D721Med (cell line): Measurements from ENCODE around the gene SNAPC4.
"Not testable (repeated sequence)": the region's sequence is repeated elsewhere in the genome, so short reads cannot be mapped to it uniquely, and the experiment has no call there.

Experiments
- DNase-seq: peaks from one replicate; pipeline ENCODE4 v3.0.0; 2011; ENCODE audit warnings: low spot score; ENCODE audit not compliant: insufficient read length
- FAIRE-seq: peaks from 2 replicates; lab custom pipeline; 2011; peaks lifted over from hg19 to GRCh38; lab: Jason Lieb, UNC
- TF ChIP-seq, protein P1 (sequence below): IDR thresholded peaks from 2 replicates; pipeline ENCODE4 v1.5.1; 2012; ENCODE audit warnings: mild to moderate bottlenecking, control low read depth; ENCODE audit not compliant: insufficient read depth; ENCODE audit errors: missing control alignments

The SNAPC4 gene

DNA sequence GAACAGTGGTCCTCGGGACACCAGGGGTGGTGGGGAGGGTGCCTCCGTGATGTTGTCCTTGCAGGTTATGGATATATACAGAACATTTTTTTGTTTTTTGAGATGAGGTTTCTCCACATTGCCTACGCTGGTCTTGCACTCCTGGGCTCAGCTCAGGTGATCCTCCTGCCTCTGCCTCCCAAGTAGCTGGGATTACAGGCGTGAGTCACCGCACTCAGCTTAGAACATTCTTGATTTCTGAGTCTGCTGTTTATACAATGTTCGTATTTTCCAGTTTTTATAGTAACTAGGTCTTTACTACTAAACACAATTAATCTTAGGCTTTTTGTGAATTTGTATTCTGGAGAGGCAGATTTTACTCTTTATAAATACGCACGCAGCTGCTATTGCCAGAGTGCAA, 16.5 kb upstream of the SNAPC4 start:
- TF ChIP-seq, protein P1, sequence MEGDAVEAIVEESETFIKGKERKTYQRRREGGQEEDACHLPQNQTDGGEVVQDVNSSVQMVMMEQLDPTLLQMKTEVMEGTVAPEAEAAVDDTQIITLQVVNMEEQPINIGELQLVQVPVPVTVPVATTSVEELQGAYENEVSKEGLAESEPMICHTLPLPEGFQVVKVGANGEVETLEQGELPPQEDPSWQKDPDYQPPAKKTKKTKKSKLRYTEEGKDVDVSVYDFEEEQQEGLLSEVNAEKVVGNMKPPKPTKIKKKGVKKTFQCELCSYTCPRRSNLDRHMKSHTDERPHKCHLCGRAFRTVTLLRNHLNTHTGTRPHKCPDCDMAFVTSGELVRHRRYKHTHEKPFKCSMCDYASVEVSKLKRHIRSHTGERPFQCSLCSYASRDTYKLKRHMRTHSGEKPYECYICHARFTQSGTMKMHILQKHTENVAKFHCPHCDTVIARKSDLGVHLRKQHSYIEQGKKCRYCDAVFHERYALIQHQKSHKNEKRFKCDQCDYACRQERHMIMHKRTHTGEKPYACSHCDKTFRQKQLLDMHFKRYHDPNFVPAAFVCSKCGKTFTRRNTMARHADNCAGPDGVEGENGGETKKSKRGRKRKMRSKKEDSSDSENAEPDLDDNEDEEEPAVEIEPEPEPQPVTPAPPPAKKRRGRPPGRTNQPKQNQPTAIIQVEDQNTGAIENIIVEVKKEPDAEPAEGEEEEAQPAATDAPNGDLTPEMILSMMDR: no peak

GRCh38 chr9:136412962-136413361, 13.0 kb upstream of the SNAPC4 start:
- TF ChIP-seq, protein P1: no peak
- DNase-seq: no peak
- no peak for FAIRE-seq

More for the DNA sequence above, 16.5 kb upstream of the SNAPC4 start:
- no peak for FAIRE-seq
- no peak for DNase-seq

- FAIRE-seq: no peak
- DNase-seq: no peak
- TF ChIP-seq, protein P1: no peak
These were observed 11.4 kb upstream of the SNAPC4 start for GRCh38 chr9:136411378-136411777.

- FAIRE-seq (no peak), DNase-seq (peak; percentile 97)
- TF ChIP-seq, protein P1: no peak
These were observed 10.7 kb upstream of the SNAPC4 start, which contains the start of the genes ENTR1 and PMPCA for GRCh38 chr9:136410500-136411287. ENTR1 (minus strand) TSS chr9:136410614; CDS start chr9:136410397, 217 bp downstream. PMPCA (plus strand) TSS chr9:136410658; CDS start chr9:136410669, 11 bp downstream.

- no peak for FAIRE-seq
- DNase-seq: no peak
These were observed 9.8 kb upstream of the SNAPC4 start for GRCh38 chr9:136409557-136410455.

DNA sequence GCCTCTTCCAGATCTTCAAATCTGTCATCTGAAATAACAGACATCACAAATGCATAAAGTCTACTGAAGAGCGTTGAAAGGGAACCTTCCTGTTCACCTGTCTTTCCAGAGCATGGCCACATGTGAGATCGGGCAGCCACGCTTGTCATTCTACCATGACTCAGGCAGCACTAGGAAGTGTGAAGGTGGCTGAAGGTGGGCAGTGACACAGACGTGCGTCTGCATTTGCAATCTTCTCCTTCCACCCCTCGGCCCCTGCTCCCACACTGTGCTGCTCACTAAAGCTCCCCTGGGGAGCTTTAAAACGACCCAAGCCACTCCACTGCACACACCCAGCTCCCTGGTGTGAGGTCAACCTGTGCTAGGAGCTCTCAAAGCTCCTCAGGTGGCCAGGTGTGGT, 7.9 kb upstream of the SNAPC4 start:
- no peak for FAIRE-seq
- DNase-seq: no peak
- TF ChIP-seq, protein P1: no peak

More at GRCh38 chr9:136409557-136410455, 9.8 kb upstream of the SNAPC4 start:
- TF ChIP-seq, protein P1: no peak

DNA sequence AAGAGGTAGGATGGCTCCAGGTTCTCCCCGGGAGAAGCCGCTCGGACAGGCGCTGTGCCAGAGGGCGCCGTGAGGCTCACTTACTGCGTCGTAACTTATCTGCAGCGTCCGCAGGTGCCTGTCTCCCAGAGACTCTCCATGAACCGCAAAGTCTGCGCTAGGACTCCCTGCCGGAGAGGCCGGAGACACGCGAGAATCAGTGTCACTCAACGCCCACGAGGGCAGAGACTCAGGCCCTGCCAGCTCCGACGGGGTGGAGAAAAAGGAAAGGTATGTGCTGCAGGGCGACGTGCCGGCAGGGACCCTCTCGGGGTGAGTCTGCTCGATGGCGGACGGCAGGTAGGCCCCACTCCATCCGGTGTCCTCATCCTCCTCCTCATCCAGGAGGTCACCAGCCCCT, 7.1 kb upstream of the SNAPC4 start:
- DNase-seq, FAIRE-seq: not testable (repeated sequence)

DNA sequence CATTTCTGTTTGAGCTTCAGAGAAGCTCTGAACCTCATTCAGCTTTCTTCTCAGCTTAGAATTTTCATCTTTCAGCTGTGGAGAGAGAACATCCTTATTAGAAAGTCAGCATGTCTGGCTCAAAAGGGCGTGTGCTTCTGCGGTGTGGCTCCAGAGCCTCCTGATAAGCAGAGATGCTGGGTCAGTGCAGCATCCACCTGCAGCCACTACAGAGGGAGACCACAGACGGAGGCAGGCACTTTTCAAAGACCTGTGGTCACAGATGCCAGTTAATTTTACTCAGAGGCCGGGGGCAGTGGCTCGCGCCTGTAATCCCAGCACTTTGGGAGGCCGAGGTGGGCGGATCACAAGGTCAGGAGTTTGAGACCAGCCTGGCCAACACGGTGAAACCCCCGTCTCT, 5.9 kb upstream of the SNAPC4 start:
- not testable (repeated sequence) for DNase-seq, FAIRE-seq
